ENCODE data around the gene ARID1B. TPM values are rescaled to one million over a fixed set of nuclear protein-coding genes. Genes with fewer than 3 reads are reported as not detected.

The ARID1B gene
- total and polyA plus RNA-seq, 10 of the 15 experiments (the other 5 are each of a cell fraction or from before 2014, with no cell fraction given) = 24.7 to 133 (median 54.6) TPM

GRCh38 chr6:157113389-157113788 lies 336.2 kb downstream of the ARID1B start:
- Histone ChIP-seq H4K20me1 (ENCODE audit: control insufficient read depth, insufficient read depth) (no peaks in the 10 kb centered on the region; the same call in 1 of the 2 replicates), H3K27me3 (replicated peaks in 1 of 2; ENCODE audit: control insufficient read depth in 2 of 2, insufficient read depth in 2 of 2, low read length in 1 of 2) (no peaks in the 10 kb centered on the region), H3K36me3 (ENCODE audit: control insufficient read depth in 2 of 2, insufficient read depth in 2 of 2, low read length in 1 of 2) (peaks cover 4 to 24% of the 10 kb centered on the region in 2 experiments), H3K4me3 (no peak overlapping the region), H3K79me2 (ENCODE audit: control insufficient read depth, insufficient read depth, low read length) (no peaks in the 10 kb centered on the region), H3K9me3 (replicated peaks; ENCODE audit: control insufficient read depth, insufficient read depth, low read length) (no peaks in the 10 kb centered on the region), H3K4me2 (ENCODE audit: control insufficient read depth, insufficient read depth) (no peak overlapping the region), H3K9ac (ENCODE audit: control insufficient read depth, insufficient read depth, low read length) (no peak overlapping the region), H3K27ac (ENCODE audit: control insufficient read depth, insufficient read depth) (no peak overlapping the region), H2AFZ (ENCODE audit: control insufficient read depth, low read depth, low read length) (no peak overlapping the region), H3K4me1 (ENCODE audit: control insufficient read depth, insufficient read depth, low read length) (no peaks in the 10 kb centered on the region)
- CTCF ChIA-PET = no interaction called here
- FAIRE-seq = no peak
- no peak for DNase-seq (ENCODE audit: low read depth, low spot score)
- RAD21 ChIA-PET (ENCODE audit: unreplicated experiment) = no interaction called here
- in situ Hi-C loops (cut with MboI) = no loop called here
- intact Hi-C loops (cut with micrococcal nuclease; ENCODE audit: unreplicated experiment) = no loop called here
- no peak for TF ChIP-seq FOXM1 (IDR thresholded peaks at IDR 0.05; ENCODE audit: low read depth, low read length)
- no peak for TF ChIP-seq BMI1 (IDR thresholded peaks at IDR 0.05; ENCODE audit: borderline replicate concordance)
- no peak for TF ChIP-seq MTA2 (IDR thresholded peaks at IDR 0.05; ENCODE audit: low read depth)
- SMC1A ChIA-PET (ENCODE audit: uncharacterized antibody, unreplicated experiment) = no interaction called here
- POLR2A ChIA-PET = no interaction called here
- ATAC-seq = no peak
- BruUV-seq (replicated peaks) = no TSS peak
- 100% methylated on average over 4 of the region's 4 CpGs for WGBS (ENCODE audit: insufficient coverage, insufficient replicate concordance, low lambda C conversion rate, missing lambda C conversion rate)

- H3K27ac ChIP-seq (ENCODE audit: control insufficient read depth, insufficient read depth) = no peak overlapping the region
- WGBS (ENCODE audit: insufficient coverage, insufficient replicate concordance, low lambda C conversion rate, missing lambda C conversion rate) = 100% methylated on average over 3 of the region's 3 CpGs
- H3K79me2 ChIP-seq (ENCODE audit: control insufficient read depth, insufficient read depth, low read length) = no peaks in the 10 kb centered on the region
- no peak overlapping the region for H3K4me3 ChIP-seq
- no peak overlapping the region for H3K9ac ChIP-seq (ENCODE audit: control insufficient read depth, insufficient read depth, low read length)
- ChIA-PET SMC1A (ENCODE audit: uncharacterized antibody, unreplicated experiment) (no interaction called here), RAD21 (ENCODE audit: unreplicated experiment) (no interaction called here), CTCF (interaction anchor here (1.5 kb wide), 1 partner anchor 13 kb away, joined by 4 read pairs; no protein-coding TSS in a partner anchor), POLR2A (no interaction called here)
- ATAC-seq (no peak), DNase-seq (ENCODE audit: low read depth, low spot score) (no peak), FAIRE-seq (no peak)
- no TSS peak for BruUV-seq (replicated peaks)
- no peak overlapping the region for H2AFZ ChIP-seq (ENCODE audit: control insufficient read depth, low read depth, low read length)
- no peaks in the 10 kb centered on the region for H3K9me3 ChIP-seq (replicated peaks; ENCODE audit: control insufficient read depth, insufficient read depth, low read length)
- no peaks in the 10 kb centered on the region for H3K27me3 ChIP-seq (replicated peaks in 1 of 2; ENCODE audit: control insufficient read depth in 2 of 2, insufficient read depth in 2 of 2, low read length in 1 of 2)
- intact Hi-C loops (cut with micrococcal nuclease; ENCODE audit: unreplicated experiment) = no loop called here
- no peaks in the 10 kb centered on the region; the same call in 1 of the 2 replicates for H4K20me1 ChIP-seq (ENCODE audit: control insufficient read depth, insufficient read depth)
- peaks cover 5 to 28% of the 10 kb centered on the region in 2 experiments for H3K36me3 ChIP-seq (ENCODE audit: control insufficient read depth in 2 of 2, insufficient read depth in 2 of 2, low read length in 1 of 2)
- in situ Hi-C loops (cut with MboI) = no loop called here
- H3K4me1 ChIP-seq (ENCODE audit: control insufficient read depth, insufficient read depth, low read length) = no peaks in the 10 kb centered on the region
- no peak overlapping the region for H3K4me2 ChIP-seq (ENCODE audit: control insufficient read depth, insufficient read depth)
- TF ChIP-seq SMAD5 (IDR thresholded peaks at IDR 0.05; ENCODE audit: low read depth) = no peak
- no peak for TF ChIP-seq MYB (IDR thresholded peaks at IDR 0.05; ENCODE audit: borderline replicate concordance, low read depth, low read length)
- TF ChIP-seq MLLT1 (IDR thresholded peaks at IDR 0.05) = no peak
- no peak for TF ChIP-seq ZNF274 (IDR thresholded peaks at IDR 0.05; ENCODE audit: insufficient read depth, insufficient read length)
- TF ChIP-seq, protein P1, sequence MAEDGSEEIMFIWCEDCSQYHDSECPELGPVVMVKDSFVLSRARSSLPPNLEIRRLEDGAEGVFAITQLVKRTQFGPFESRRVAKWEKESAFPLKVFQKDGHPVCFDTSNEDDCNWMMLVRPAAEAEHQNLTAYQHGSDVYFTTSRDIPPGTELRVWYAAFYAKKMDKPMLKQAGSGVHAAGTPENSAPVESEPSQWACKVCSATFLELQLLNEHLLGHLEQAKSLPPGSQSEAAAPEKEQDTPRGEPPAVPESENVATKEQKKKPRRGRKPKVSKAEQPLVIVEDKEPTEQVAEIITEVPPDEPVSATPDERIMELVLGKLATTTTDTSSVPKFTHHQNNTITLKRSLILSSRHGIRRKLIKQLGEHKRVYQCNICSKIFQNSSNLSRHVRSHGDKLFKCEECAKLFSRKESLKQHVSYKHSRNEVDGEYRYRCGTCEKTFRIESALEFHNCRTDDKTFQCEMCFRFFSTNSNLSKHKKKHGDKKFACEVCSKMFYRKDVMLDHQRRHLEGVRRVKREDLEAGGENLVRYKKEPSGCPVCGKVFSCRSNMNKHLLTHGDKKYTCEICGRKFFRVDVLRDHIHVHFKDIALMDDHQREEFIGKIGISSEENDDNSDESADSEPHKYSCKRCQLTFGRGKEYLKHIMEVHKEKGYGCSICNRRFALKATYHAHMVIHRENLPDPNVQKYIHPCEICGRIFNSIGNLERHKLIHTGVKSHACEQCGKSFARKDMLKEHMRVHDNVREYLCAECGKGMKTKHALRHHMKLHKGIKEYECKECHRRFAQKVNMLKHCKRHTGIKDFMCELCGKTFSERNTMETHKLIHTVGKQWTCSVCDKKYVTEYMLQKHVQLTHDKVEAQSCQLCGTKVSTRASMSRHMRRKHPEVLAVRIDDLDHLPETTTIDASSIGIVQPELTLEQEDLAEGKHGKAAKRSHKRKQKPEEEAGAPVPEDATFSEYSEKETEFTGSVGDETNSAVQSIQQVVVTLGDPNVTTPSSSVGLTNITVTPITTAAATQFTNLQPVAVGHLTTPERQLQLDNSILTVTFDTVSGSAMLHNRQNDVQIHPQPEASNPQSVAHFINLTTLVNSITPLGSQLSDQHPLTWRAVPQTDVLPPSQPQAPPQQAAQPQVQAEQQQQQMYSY (CRISPR knock-in tag; IDR thresholded peaks at IDR 0.05) = no peak
- no peak for TF ChIP-seq POLR2AphosphoS5 (IDR thresholded peaks at IDR 0.05; ENCODE audit: low read length)
These were observed 339.2 kb downstream of the ARID1B start for GRCh38 chr6:157116426-157116825.

All from GM12878 (cell line).